ENCODE results near the gene GUCA2B.

DNA sequence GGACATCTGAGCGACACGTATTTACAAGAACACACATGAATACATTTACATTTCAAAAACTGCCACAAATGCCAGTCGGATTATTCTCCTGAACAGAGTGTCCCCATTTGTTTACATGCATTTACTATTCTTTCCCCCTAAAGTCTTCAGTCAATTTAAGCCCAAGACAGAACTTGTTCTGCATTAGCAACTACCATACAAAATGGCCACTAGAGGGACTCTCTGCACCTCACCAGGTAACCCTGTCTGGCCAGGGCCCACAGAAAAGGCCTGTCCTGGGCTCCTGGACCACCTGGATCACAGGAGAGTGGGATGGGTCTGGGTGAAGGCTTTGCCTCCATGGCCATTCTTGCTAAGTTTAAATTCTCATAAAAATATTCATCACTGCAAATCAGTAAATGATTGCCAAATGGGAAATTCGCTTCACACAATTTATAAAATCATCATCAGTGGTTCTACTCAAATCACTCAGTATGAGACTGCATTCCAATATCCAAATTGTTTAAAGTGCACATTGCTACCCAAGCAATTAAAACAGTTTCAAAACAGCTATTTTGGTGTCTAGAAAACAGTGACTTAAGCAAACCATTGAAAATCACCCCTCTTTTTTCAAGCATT lies 23.8 kb downstream of the GUCA2B start:
- TF ChIP-seq POLR2AphosphoS5 (IDR thresholded peaks at IDR 0.05) (no peak), POLR2A (IDR thresholded peaks at IDR 0.05) (no peak), EP300 (IDR thresholded peaks at IDR 0.05; ENCODE audit: low read depth) (no peak)
- TF ChIP-seq, protein P1, sequence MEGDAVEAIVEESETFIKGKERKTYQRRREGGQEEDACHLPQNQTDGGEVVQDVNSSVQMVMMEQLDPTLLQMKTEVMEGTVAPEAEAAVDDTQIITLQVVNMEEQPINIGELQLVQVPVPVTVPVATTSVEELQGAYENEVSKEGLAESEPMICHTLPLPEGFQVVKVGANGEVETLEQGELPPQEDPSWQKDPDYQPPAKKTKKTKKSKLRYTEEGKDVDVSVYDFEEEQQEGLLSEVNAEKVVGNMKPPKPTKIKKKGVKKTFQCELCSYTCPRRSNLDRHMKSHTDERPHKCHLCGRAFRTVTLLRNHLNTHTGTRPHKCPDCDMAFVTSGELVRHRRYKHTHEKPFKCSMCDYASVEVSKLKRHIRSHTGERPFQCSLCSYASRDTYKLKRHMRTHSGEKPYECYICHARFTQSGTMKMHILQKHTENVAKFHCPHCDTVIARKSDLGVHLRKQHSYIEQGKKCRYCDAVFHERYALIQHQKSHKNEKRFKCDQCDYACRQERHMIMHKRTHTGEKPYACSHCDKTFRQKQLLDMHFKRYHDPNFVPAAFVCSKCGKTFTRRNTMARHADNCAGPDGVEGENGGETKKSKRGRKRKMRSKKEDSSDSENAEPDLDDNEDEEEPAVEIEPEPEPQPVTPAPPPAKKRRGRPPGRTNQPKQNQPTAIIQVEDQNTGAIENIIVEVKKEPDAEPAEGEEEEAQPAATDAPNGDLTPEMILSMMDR (IDR thresholded peaks at IDR 0.05): peak; percentile 59 to 77 (median 67)

Data from transverse colon (tissue), 4 donors.